ENCODE results near the gene PNPLA7.

- no peak for TF ChIP-seq POLR2A (IDR thresholded peaks at IDR 0.05; ENCODE audit: low read depth, low read length)
- no peak for TF ChIP-seq TAF1 (IDR thresholded peaks at IDR 0.05; ENCODE audit: borderline replicate concordance, low read depth, low read length)
- TF ChIP-seq POLR2AphosphoS5 (IDR thresholded peaks at IDR 0.05; ENCODE audit: low read depth, low read length) = no peak
Measured at GRCh38 chr9:137448602-137448962, 101.6 kb downstream of the PNPLA7 start.

All from GM12892 (cell line).